Neural cell (in vitro differentiated cells): ENCODE results near the gene FAM217A. TPM values are rescaled to one million over a fixed set of nuclear protein-coding genes. Genes with fewer than 3 reads are reported as not detected.

Experiments
- H2AFZ ChIP-seq: fragments of 200-600, 300-800 bp; sonication (generic), shearing (Covaris generic); 2 replicates; pipeline ENCODE4 v1.6.0; 2014; ENCODE audit warnings: low read depth, mild to moderate bottlenecking, antibody characterized with exemption, low read length, moderate library complexity
- H3F3A ChIP-seq: fragments of 200-600 bp; shearing (Covaris generic); 2 replicates; pipeline ENCODE4 v1.6.1; 2016; ENCODE audit warnings: mild to moderate bottlenecking, moderate library complexity, mixed read lengths, antibody characterized with exemption, low read length; ENCODE audit not compliant: insufficient read depth, poor library complexity, severe bottlenecking
- H3K27ac ChIP-seq: fragments of 200-600, 300-800 bp; sonication (generic), shearing (Covaris generic); 2 replicates; pipeline ENCODE4 v1.5.1; 2014; ENCODE audit warnings: mild to moderate bottlenecking, low read length, moderate library complexity
- H3K27me3 ChIP-seq: fragments of 300-800, 200-600 bp; sonication (generic), shearing (Covaris generic); 2 replicates; pipeline ENCODE4 v1.6.0; 2014; ENCODE audit warnings: mild to moderate bottlenecking, low read depth, low read length, moderate library complexity; ENCODE audit not compliant: insufficient read depth
- H3K36me3 ChIP-seq: fragments of 300-800, 200-600 bp; sonication (generic), shearing (Covaris generic); 2 replicates; pipeline ENCODE4 v1.5.1; 2014; ENCODE audit warnings: mild to moderate bottlenecking, antibody characterized with exemption, low read length, moderate library complexity; ENCODE audit not compliant: insufficient read depth
- H3K4me2 ChIP-seq: fragments of 300-800, 200-600 bp; sonication (generic), shearing (Covaris generic); 2 replicates; pipeline ENCODE4 v1.6.0; 2014; ENCODE audit warnings: mild to moderate bottlenecking, low read length
- H3K4me3 ChIP-seq: fragments of 300-800, 200-600 bp; sonication (generic), shearing (Covaris generic); 2 replicates; pipeline ENCODE4 v1.5.1; 2014; ENCODE audit warnings: mild to moderate bottlenecking, low read length, moderate library complexity
- H3K79me2 ChIP-seq: fragments of 200-600 bp; shearing (Covaris generic); replicated peaks from 2 replicates; pipeline ENCODE4 v1.6.0; 2014; ENCODE audit warnings: mild to moderate bottlenecking, low read length, moderate library complexity; ENCODE audit not compliant: insufficient read depth
- H3K9ac ChIP-seq: fragments of 300-800, 200-600 bp; sonication (generic), shearing (Covaris generic); 2 replicates; pipeline ENCODE4 v1.6.1; 2016; ENCODE audit warnings: mild to moderate bottlenecking, low read length, mixed read lengths
- H3K9me2 ChIP-seq: fragments of 200-600 bp; shearing (Covaris generic); 2 replicates; pipeline ENCODE4 v1.6.1; 2016; ENCODE audit warnings: mild to moderate bottlenecking, low read length, mixed read lengths; ENCODE audit not compliant: insufficient read depth
- H3K9me3 ChIP-seq: fragments of 200-600, 300-800 bp; sonication (generic), shearing (Covaris generic); 2 replicates; pipeline ENCODE4 v1.6.1; 2016; ENCODE audit warnings: mild to moderate bottlenecking, mixed run types, low read length, moderate library complexity, mixed read lengths
- H4K20me1 ChIP-seq: fragments of 200-600 bp; shearing (Covaris generic); 2 replicates; pipeline ENCODE4 v1.6.1; 2016; ENCODE audit warnings: mild to moderate bottlenecking, mixed run types; ENCODE audit not compliant: insufficient read depth
- CTCF ChIP-seq: fragments of 450-650 bp; IDR thresholded peaks from 2 replicates; pipeline ENCODE4 v1.5.1; 2014; ENCODE audit warnings: antibody characterized with exemption, mild to moderate bottlenecking, moderate library complexity; ENCODE audit not compliant: poor library complexity, severe bottlenecking
- EP300 ChIP-seq: fragments of 450-650 bp; conservative IDR thresholded peaks from 2 replicates; pipeline ENCODE4 v1.6.1; 2014; ENCODE audit warnings: antibody characterized with exemption, mild to moderate bottlenecking, moderate library complexity; ENCODE audit not compliant: poor library complexity, severe bottlenecking
- EZH2 ChIP-seq: fragments of 200-600, 300-800 bp; shearing (Covaris generic), sonication (generic); IDR thresholded peaks from 2 replicates; pipeline ENCODE4 v1.6.1; 2014; ENCODE audit warnings: antibody characterized with exemption, low read length, borderline replicate concordance, mild to moderate bottlenecking; ENCODE audit not compliant: insufficient read depth, poor library complexity, severe bottlenecking
- MXI1 ChIP-seq: fragments of 450-650 bp; conservative IDR thresholded peaks from 2 replicates; pipeline ENCODE4 v1.6.1; 2014; ENCODE audit warnings: antibody characterized with exemption, mild to moderate bottlenecking; ENCODE audit not compliant: poor library complexity, severe bottlenecking
- POLR2AphosphoS5 ChIP-seq: IDR thresholded peaks from 2 replicates; pipeline ENCODE4 v1.6.1; 2012
- RAD21 ChIP-seq: fragments of 450-650 bp; conservative IDR thresholded peaks from 2 replicates; pipeline ENCODE4 v1.6.1; 2014; ENCODE audit warnings: antibody characterized with exemption, mild to moderate bottlenecking, moderate library complexity
- REST ChIP-seq: IDR thresholded peaks from 2 replicates; pipeline ENCODE4 v1.6.1; 2012; ENCODE audit warnings: borderline replicate concordance
- SMC3 ChIP-seq: fragments of 450-650 bp; conservative IDR thresholded peaks from 2 replicates; pipeline ENCODE4 v1.6.1; 2014; ENCODE audit warnings: antibody characterized with exemption, mild to moderate bottlenecking, moderate library complexity; ENCODE audit not compliant: poor library complexity
- TAF1 ChIP-seq: IDR thresholded peaks from 2 replicates; pipeline ENCODE4 v1.6.1; 2012; ENCODE audit warnings: low read depth
- polyA plus RNA-seq: library from polyadenylated mRNA; depleted of rRNA; stranded (reverse); fragments of >200 nt; gene quantifications from 2 replicates; pipeline ENCODE4 v1.2.3, GENCODE V29; 2014

Gene FAM217A
- polyA plus RNA-seq, 1 donor from 2014 or later = not detected

- Histone ChIP-seq H3K4me2 (peak overlapping the region; percentile 44), H3K9me3 (no peaks in the 10 kb centered on the region), H4K20me1 (no peaks in the 10 kb centered on the region), H3K27ac (peak overlapping the region; percentile 97), H3K79me2 (peaks cover 58% of the 10 kb centered on the region), H3K27me3 (no peaks in the 10 kb centered on the region), H3K36me3 (no peaks in the 10 kb centered on the region), H2AFZ (peak overlapping the region; percentile 17), H3K4me3 (peak overlapping the region; percentile 90), H3F3A (peaks cover 14% of the 10 kb centered on the region), H3K9ac (peak overlapping the region; percentile 96), H3K9me2 (no peaks in the 10 kb centered on the region)
- TF ChIP-seq MXI1 (no peak), EP300 (no peak), EZH2 (no peak), RAD21 (no peak), POLR2AphosphoS5 (no peak), CTCF (no peak), TAF1 (no peak), REST (no peak), SMC3 (no peak)
Measured at GRCh38 chr6:4018924-4019236, 60.1 kb downstream of the FAM217A start.

Other genes starting within 250 kb of the FAM217A start
- gene FAM50B, start 229.8 kb downstream of the FAM217A start, polyA plus RNA-seq = 0.18 and 0.79 TPM in 2 replicates
- gene ECI2, start 56.4 kb upstream of the FAM217A start, polyA plus RNA-seq = 27.5 and 30.9 TPM in 2 replicates